ENCODE results near the gene CDH23.
A peak's percentile ranks its signal among the peaks of the same experiment; 100 is the strongest.

The CDH23 gene

GRCh38 chr10:71486484-71487114 lies 89.9 kb downstream of the CDH23 start:
- DNase-seq (ENCODE audit: low read depth): peak; percentile 44

- DNase-seq (ENCODE audit: low read depth): no peak
Measured at GRCh38 chr10:71487726-71488125, 91.0 kb downstream of the CDH23 start.

- no peak for DNase-seq (ENCODE audit: low read depth)
Measured at GRCh38 chr10:71489077-71489476, 92.4 kb downstream of the CDH23 start.

- no peak for DNase-seq (ENCODE audit: low read depth)
Measured at GRCh38 chr10:71492872-71493271, 96.2 kb downstream of the CDH23 start.

GRCh38 chr10:71493741-71494140 lies 97.0 kb downstream of the CDH23 start:
- no peak for DNase-seq (ENCODE audit: low read depth)

DNA sequence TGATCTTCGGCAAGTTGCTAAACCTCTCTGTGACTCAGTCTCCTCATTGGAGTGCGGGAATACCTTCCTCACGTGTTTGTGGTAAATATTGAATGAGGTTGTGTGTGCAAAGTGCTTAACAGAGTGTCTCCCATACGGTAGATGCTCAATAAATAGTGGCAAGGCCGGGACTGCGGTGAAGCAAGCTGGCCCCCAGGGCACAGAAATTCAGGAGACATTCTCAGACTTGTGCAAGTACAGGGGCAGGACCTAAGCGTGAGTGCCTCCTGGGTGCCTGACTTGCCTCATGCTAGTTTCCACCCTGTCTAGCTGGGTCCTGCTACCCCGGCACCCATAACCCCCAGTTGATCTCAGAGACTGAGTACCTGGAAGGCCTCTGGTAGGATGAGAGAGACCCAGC lies 97.8 kb downstream of the CDH23 start:
- DNase-seq (ENCODE audit: low read depth): no peak

DNA sequence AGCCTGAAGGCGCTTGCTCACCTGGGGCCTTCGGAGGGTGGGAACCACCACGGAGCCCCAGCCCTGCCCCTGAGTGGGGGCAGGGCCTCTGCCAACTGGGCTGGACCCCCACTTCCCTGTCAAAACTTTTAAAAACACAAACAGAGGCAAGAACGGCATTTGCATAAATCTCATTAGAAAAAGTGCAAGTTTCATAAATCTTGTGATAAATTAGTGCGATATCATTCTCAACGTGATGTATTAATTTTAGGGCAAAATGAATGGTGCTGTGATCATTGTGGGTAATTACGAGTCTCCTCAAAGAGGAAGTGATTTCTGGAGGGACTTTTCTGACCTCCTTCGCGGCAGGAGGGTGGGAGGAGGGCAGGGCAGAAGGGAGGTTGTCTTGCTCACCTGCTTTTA lies 98.3 kb downstream of the CDH23 start:
- no peak for DNase-seq (ENCODE audit: low read depth)

- no peak for DNase-seq (ENCODE audit: low read depth)
Measured at GRCh38 chr10:71496927-71497762, 100.4 kb downstream of the CDH23 start.

- no peak for DNase-seq (ENCODE audit: low read depth)
Measured at GRCh38 chr10:71497763-71498326, 101.1 kb downstream of the CDH23 start.

GRCh38 chr10:71501402-71501801 lies 104.7 kb downstream of the CDH23 start:
- DNase-seq (ENCODE audit: low read depth): no peak

GRCh38 chr10:71502190-71502589 lies 105.5 kb downstream of the CDH23 start:
- DNase-seq (ENCODE audit: low read depth): no peak

DNA sequence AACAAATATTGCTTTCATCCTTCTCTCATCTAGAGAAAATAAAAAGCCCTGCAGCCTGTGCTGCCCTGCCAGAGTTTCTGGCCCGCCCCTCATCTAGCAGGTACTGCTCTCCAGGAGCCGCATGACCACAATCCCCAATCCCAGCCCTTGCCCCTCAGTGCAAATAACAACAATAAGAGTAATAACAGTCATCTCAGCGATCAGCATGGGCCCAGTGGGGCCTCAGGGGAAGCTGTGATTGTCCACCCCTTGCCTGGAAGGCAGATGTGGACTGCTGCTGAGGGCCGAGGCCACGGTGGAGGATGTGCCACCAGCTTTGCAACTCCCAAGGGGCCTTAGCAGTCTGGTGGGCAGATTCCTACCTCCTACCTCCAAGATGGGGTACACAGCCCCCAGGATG lies 106.1 kb downstream of the CDH23 start:
- no peak for DNase-seq (ENCODE audit: low read depth)

GRCh38 chr10:71504168-71504567 lies 107.4 kb downstream of the CDH23 start:
- DNase-seq (ENCODE audit: low read depth): no peak

DNA sequence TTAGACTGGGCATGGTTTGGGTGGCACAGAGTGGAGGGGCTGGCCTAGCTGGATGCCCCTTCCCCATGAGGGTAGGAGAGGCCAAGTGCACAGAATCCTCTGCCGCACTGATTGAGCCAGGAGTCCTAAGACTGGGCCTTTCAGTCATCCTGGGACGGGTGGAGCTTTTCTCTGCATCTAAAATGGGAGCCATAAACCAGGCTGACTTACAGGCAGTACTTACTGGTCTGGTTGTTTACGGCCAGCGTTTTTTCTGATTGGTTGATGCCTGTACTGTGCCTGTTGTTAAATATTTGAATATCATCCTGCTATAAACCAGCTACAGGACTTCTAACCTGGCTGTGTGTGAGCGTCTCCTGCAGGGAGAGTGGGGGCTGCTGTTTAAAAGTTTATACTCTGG lies 107.8 kb downstream of the CDH23 start:
- DNase-seq (ENCODE audit: low read depth): no peak

DNA sequence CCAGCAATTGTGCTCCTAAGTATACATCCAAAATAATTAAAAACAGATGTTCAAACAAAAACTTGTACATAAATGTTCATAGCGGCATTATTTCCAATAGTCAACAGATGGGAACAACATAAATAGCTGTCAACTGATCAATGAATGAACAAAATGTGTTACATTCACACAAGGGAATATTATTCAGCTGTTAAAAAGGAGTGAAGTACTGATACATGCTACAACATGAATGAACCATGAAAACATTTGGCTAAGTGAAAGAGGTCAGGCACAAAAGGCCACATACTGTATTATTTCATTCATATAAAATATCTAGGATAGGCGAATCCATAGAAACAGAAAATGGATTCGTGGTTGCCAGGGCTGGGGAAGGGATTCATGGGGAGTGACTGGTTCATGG lies 109.1 kb downstream of the CDH23 start:
- DNase-seq (ENCODE audit: low read depth): no peak

- no peak for DNase-seq (ENCODE audit: low read depth)
Measured at GRCh38 chr10:71509444-71509843, 112.7 kb downstream of the CDH23 start.

DNA sequence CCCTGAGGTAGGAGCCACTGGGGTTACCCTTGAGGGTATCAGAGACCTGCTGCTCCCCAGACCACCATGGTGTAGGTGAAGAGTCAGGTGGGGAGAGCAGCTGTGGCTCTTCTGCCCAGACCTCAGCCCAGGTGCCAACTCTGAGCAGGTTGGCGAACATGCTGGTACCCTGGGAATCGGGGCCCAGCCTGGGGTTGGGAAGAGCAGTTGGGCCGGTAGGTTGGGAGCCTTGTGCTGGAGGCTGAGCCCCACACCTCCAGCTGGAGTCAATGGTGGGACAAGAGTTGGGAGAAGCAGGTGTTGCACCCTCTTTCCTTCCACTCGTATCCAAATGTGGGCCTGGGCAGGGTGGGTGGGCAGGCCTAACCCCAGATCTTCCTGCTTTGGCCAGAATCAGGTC lies 114.5 kb downstream of the CDH23 start:
- no peak for DNase-seq (ENCODE audit: low read depth)

DNA sequence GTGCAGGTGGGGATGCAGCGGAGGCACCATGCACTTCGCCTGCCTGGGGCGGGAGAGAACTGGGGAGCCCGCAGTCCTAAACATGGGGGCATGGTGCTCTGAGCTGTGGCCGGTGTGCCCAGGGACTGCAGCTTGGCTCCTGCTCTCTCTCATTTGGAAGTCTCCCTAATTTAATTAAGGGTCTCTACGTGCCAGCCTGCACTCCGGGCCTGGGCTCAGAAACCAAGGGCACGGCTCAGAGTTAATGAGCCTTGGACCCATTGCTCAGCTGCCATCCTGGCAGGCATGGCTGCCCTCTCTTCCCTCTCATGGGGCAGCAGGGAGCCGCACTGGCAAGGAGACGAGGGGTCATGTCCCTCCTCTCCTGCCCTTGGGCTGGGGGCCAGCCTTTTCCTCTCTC lies 115.6 kb downstream of the CDH23 start:
- no peak for DNase-seq (ENCODE audit: low read depth)

DNA sequence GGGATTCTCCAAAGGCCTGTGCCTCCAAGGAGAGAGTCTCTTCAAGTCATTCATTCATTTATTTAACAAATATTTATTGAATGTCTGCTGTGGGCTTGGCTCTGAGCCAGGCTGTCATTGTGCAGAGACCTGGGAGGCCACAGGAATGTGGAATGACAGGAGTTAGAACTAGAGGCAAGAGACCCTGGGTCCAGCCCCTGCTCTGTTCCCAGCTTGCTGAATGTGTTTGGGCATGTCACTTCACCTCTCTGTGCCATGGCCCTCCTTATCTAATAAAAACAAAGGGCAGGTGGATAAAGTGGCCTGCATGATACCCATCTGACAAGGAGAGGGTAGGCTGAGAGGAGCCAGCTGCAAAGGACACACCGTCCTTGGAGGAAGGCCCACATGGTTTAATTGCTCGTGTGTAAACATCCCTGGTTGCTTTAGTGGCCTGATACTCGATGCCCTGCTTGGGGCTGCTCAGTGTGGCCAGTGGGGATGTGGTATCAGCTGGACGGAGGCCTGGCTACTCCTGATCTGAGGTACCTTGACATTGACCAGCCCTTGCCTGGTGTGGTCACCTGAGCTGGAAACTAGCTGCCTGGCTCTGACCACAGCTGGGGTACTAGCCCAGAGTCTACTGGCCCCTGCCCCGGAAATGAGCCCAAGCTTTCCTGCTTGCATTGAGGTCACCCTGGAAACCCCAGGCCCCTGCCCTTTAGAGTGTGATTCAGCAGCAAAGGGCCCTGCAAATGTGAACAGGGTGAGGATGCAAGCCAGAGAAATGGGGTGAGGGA lies 116.2 kb downstream of the CDH23 start:
- DNase-seq (ENCODE audit: low read depth): no peak

DNA sequence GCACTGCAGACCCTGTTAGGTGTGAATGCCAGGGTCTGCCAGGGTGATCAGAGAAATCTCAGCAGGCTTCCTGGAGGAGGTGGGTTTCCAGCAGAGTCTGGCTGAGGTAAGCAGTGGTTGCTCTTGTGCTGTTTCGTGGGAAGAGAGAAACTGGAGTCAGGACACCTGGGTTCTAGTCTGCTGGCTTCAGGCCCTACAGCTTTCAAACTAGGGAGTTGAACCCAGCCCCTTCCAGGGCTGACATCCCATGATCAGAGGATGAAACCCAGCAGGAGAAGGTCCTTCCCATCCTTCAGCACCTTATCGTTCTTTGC lies 116.8 kb downstream of the CDH23 start:
- DNase-seq (ENCODE audit: low read depth): no peak

GRCh38 chr10:71513936-71514335 lies 117.2 kb downstream of the CDH23 start:
- no peak for DNase-seq (ENCODE audit: low read depth)

GRCh38 chr10:71515531-71516172 lies 118.9 kb downstream of the CDH23 start:
- no peak for DNase-seq (ENCODE audit: low read depth)

Data from stimulated activated CD8-positive, alpha-beta memory T cell treated with anti-CD3 and anti-CD28 coated beads, Interleukin-4, amount 100 ng/mL, for 24 hours (primary cell).